ENCODE results near the gene LAIR2.

Gene LAIR2

DNA sequence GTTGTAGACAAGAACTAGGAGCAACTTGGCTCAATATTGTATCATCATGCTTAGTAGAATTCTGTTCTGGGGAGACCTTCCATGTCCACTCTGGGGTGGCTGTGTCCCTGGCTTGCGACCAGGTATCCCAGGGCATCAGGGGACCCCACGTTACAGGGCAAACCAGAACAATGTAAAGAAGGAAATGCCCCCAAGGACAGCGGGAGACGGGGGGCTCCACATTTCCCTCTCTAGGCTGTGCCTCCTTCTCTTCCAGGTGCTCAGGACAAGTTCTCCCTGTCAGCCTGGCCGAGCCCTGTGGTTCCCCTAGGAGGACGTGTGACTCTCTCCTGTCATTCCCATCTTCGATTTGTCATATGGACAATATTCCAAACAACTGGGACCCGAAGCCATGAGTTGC is 30.8 kb downstream of the LAIR2 start:
- Histone ChIP-seq H3K79me1 (ENCODE audit: low read depth, low read length) (no peaks in the 10 kb centered on the region), H2AFZ (ENCODE audit: low read length) (no peak overlapping the region), H3K27ac (replicated peaks; ENCODE audit: low read length) (no peak overlapping the region), H3K9me3 (replicated peaks in 1 of 2; ENCODE audit: control insufficient read depth in 2 of 2, insufficient read depth in 1 of 2, low read depth in 1 of 2, low read length in 2 of 2) (peaks cover 0 to 37% of the 10 kb centered on the region in 2 donors), H2BK12ac (ENCODE audit: low read length) (no peak overlapping the region), H3K36me3 (replicated peaks in 1 of 2; ENCODE audit: control insufficient read depth in 2 of 2, insufficient read depth in 2 of 2, low read length in 2 of 2) (no peaks in the 10 kb centered on the region), H2BK15ac (ENCODE audit: low read length) (no peak overlapping the region), H3K18ac (ENCODE audit: low read length) (no peak overlapping the region), H4K91ac (ENCODE audit: low read depth, low read length, poor library complexity) (no peak overlapping the region), H2AK5ac (ENCODE audit: low read depth, low read length) (no peak overlapping the region), H3K4ac (ENCODE audit: low read length) (no peak overlapping the region), H2BK5ac (ENCODE audit: low read length) (no peak overlapping the region), H3K14ac (ENCODE audit: low read length) (no peak overlapping the region), H3K4me3 (ENCODE audit: low read length in 2 of 2) (no peak overlapping the region), H3K4me1 (ENCODE audit: control insufficient read depth in 2 of 2, insufficient read depth in 1 of 2, low read depth in 1 of 2, low read length in 2 of 2) (no peaks in the 10 kb centered on the region), H4K8ac (ENCODE audit: low read depth, low read length) (no peak overlapping the region), H3K9ac (ENCODE audit: low read depth, low read length, poor library complexity) (peak overlapping the region; percentile 13), H3K27me3 (ENCODE audit: control insufficient read depth in 3 of 3, insufficient read depth in 3 of 3, low read depth in 1 of 3, low read length in 3 of 3) (peaks cover 0 to 51% (median 0%) of the 10 kb centered on the region in 3 experiments), H3K23ac (ENCODE audit: low read depth, low read length, poor library complexity) (no peak overlapping the region), H3K4me2 (ENCODE audit: insufficient read depth, low read length, poor library complexity, severe bottlenecking) (no peak overlapping the region), H2BK120ac (ENCODE audit: low read depth, low read length) (no peak overlapping the region)
- DNase-seq (ENCODE audit: low spot score) = no peak
- WGBS, 2 donors (ENCODE audit: extremely low coverage in 2 of 2, insufficient read length in 2 of 2, insufficient replicate concordance in 1 of 2) = no CpG with 5 or more reads among the region's 8 CpGs

- H3K14ac ChIP-seq (ENCODE audit: low read length) = no peak overlapping the region
- H4K8ac ChIP-seq (ENCODE audit: low read depth, low read length) = no peak overlapping the region
- H3K27me3 ChIP-seq (ENCODE audit: control insufficient read depth in 3 of 3, insufficient read depth in 3 of 3, low read depth in 1 of 3, low read length in 3 of 3) = peaks cover 0 to 47% (median 0%) of the 10 kb centered on the region in 3 experiments
- no peaks in the 10 kb centered on the region for H3K36me3 ChIP-seq (replicated peaks in 1 of 2; ENCODE audit: control insufficient read depth in 2 of 2, insufficient read depth in 2 of 2, low read length in 2 of 2)
- H3K9ac ChIP-seq (ENCODE audit: low read depth, low read length, poor library complexity) = no peak overlapping the region
- H2BK120ac ChIP-seq (ENCODE audit: low read depth, low read length) = no peak overlapping the region
- H2BK5ac ChIP-seq (ENCODE audit: low read length) = no peak overlapping the region
- H2BK15ac ChIP-seq (ENCODE audit: low read length) = no peak overlapping the region
- DNase-seq (ENCODE audit: low spot score) = no peak
- H3K4me1 ChIP-seq (ENCODE audit: control insufficient read depth in 2 of 2, insufficient read depth in 1 of 2, low read depth in 1 of 2, low read length in 2 of 2) = no peaks in the 10 kb centered on the region
- H2AK5ac ChIP-seq (ENCODE audit: low read depth, low read length) = no peak overlapping the region
- H3K4me3 ChIP-seq (ENCODE audit: low read length in 2 of 2) = no peak overlapping the region
- H4K91ac ChIP-seq (ENCODE audit: low read depth, low read length, poor library complexity) = no peak overlapping the region
- no CpG with 5 or more reads among the region's 8 CpGs for WGBS, 2 donors (ENCODE audit: extremely low coverage in 2 of 2, insufficient read length in 2 of 2, insufficient replicate concordance in 1 of 2)
- no peak overlapping the region for H3K23ac ChIP-seq (ENCODE audit: low read depth, low read length, poor library complexity)
- H2AFZ ChIP-seq (ENCODE audit: low read length) = no peak overlapping the region
- no peak overlapping the region for H3K18ac ChIP-seq (ENCODE audit: low read length)
- H2BK12ac ChIP-seq (ENCODE audit: low read length) = no peak overlapping the region
- H3K4me2 ChIP-seq (ENCODE audit: insufficient read depth, low read length, poor library complexity, severe bottlenecking) = no peak overlapping the region
- H3K27ac ChIP-seq (replicated peaks; ENCODE audit: low read length) = no peak overlapping the region
- H3K79me1 ChIP-seq (ENCODE audit: low read depth, low read length) = no peaks in the 10 kb centered on the region
- no peak overlapping the region for H3K4ac ChIP-seq (ENCODE audit: low read length)
- peaks cover 0 to 34% of the 10 kb centered on the region in 2 donors for H3K9me3 ChIP-seq (replicated peaks in 1 of 2; ENCODE audit: control insufficient read depth in 2 of 2, insufficient read depth in 1 of 2, low read depth in 1 of 2, low read length in 2 of 2)
These were observed 31.5 kb downstream of the LAIR2 start for GRCh38 chr19:54534156-54534555.

- H3K14ac ChIP-seq (ENCODE audit: low read length) = no peak overlapping the region
- H3K4me2 ChIP-seq (ENCODE audit: insufficient read depth, low read length, poor library complexity, severe bottlenecking) = no peak overlapping the region
- no peak overlapping the region for H2AFZ ChIP-seq (ENCODE audit: low read length)
- no peak overlapping the region for H3K4me3 ChIP-seq (ENCODE audit: low read length in 2 of 2)
- H4K91ac ChIP-seq (ENCODE audit: low read depth, low read length, poor library complexity) = no peak overlapping the region
- H2AK5ac ChIP-seq (ENCODE audit: low read depth, low read length) = no peak overlapping the region
- H3K27ac ChIP-seq (replicated peaks; ENCODE audit: low read length) = no peak overlapping the region
- H3K23ac ChIP-seq (ENCODE audit: low read depth, low read length, poor library complexity) = no peak overlapping the region
- no peak overlapping the region for H2BK15ac ChIP-seq (ENCODE audit: low read length)
- no peak overlapping the region for H3K4ac ChIP-seq (ENCODE audit: low read length)
- no peak overlapping the region for H2BK120ac ChIP-seq (ENCODE audit: low read depth, low read length)
- WGBS, 2 donors (ENCODE audit: extremely low coverage in 2 of 2, insufficient read length in 2 of 2, insufficient replicate concordance in 1 of 2) = no CpG with 5 or more reads among the region's 9 CpGs
- no peak overlapping the region for H2BK12ac ChIP-seq (ENCODE audit: low read length)
- no peak overlapping the region for H2BK5ac ChIP-seq (ENCODE audit: low read length)
- no peaks in the 10 kb centered on the region for H3K79me1 ChIP-seq (ENCODE audit: low read depth, low read length)
- no peak overlapping the region for H3K9ac ChIP-seq (ENCODE audit: low read depth, low read length, poor library complexity)
- H3K9me3 ChIP-seq (replicated peaks in 1 of 2; ENCODE audit: control insufficient read depth in 2 of 2, insufficient read depth in 1 of 2, low read depth in 1 of 2, low read length in 2 of 2) = peaks cover 0 to 37% of the 10 kb centered on the region in 2 donors
- H3K36me3 ChIP-seq (replicated peaks in 1 of 2; ENCODE audit: control insufficient read depth in 2 of 2, insufficient read depth in 2 of 2, low read length in 2 of 2) = no peaks in the 10 kb centered on the region
- H3K27me3 ChIP-seq (ENCODE audit: control insufficient read depth in 3 of 3, insufficient read depth in 3 of 3, low read depth in 1 of 3, low read length in 3 of 3) = peaks cover 0 to 46% (median 0%) of the 10 kb centered on the region in 3 experiments
- H4K8ac ChIP-seq (ENCODE audit: low read depth, low read length) = no peak overlapping the region
- DNase-seq (ENCODE audit: low spot score) = no peak
- H3K4me1 ChIP-seq (ENCODE audit: control insufficient read depth in 2 of 2, insufficient read depth in 1 of 2, low read depth in 1 of 2, low read length in 2 of 2) = no peaks in the 10 kb centered on the region
- H3K18ac ChIP-seq (ENCODE audit: low read length) = no peak overlapping the region
These were observed 33.0 kb downstream of the LAIR2 start for GRCh38 chr19:54535601-54536000.

DNA sequence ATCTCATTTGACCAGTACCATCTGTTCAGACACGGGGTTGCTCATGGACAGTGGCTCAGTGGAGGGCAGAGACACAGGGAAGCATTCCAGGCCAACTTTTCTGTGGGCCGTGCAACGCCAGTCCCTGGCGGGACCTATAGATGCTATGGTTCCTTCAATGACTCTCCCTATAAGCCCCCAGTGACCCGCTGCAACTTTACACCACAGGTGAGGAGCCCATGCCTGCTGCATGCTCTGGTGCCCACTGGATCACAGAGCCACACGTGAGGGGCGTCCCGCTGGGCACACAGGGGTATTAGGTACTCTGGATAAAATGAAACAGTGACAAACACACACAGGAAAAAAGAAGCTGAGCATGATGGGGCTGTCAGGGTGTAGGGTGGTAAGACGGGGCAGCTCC is 34.3 kb downstream of the LAIR2 start:
- DNase-seq (ENCODE audit: low spot score) = no peak
- WGBS, 2 donors (ENCODE audit: extremely low coverage in 2 of 2, insufficient read length in 2 of 2, insufficient replicate concordance in 1 of 2) = no CpG with 5 or more reads among the region's 9 CpGs
- Histone ChIP-seq H4K91ac (ENCODE audit: low read depth, low read length, poor library complexity) (no peak overlapping the region), H4K8ac (ENCODE audit: low read depth, low read length) (no peak overlapping the region), H3K27me3 (ENCODE audit: control insufficient read depth in 3 of 3, insufficient read depth in 3 of 3, low read depth in 1 of 3, low read length in 3 of 3) (peaks cover 0 to 33% (median 0%) of the 10 kb centered on the region in 3 experiments), H3K23ac (ENCODE audit: low read depth, low read length, poor library complexity) (no peak overlapping the region), H3K9ac (ENCODE audit: low read depth, low read length, poor library complexity) (no peak overlapping the region), H3K4me1 (ENCODE audit: control insufficient read depth in 2 of 2, insufficient read depth in 1 of 2, low read depth in 1 of 2, low read length in 2 of 2) (no peaks in the 10 kb centered on the region), H3K79me1 (ENCODE audit: low read depth, low read length) (no peaks in the 10 kb centered on the region), H2AFZ (ENCODE audit: low read length) (no peak overlapping the region), H2BK12ac (ENCODE audit: low read length) (no peak overlapping the region), H3K9me3 (replicated peaks in 1 of 2; ENCODE audit: control insufficient read depth in 2 of 2, insufficient read depth in 1 of 2, low read depth in 1 of 2, low read length in 2 of 2) (peaks cover 0 to 45% of the 10 kb centered on the region in 2 donors), H2BK15ac (ENCODE audit: low read length) (no peak overlapping the region), H2BK120ac (ENCODE audit: low read depth, low read length) (no peak overlapping the region), H2BK5ac (ENCODE audit: low read length) (no peak overlapping the region), H3K4me3 (ENCODE audit: low read length in 2 of 2) (no peak overlapping the region), H3K36me3 (replicated peaks in 1 of 2; ENCODE audit: control insufficient read depth in 2 of 2, insufficient read depth in 2 of 2, low read length in 2 of 2) (no peaks in the 10 kb centered on the region), H2AK5ac (ENCODE audit: low read depth, low read length) (no peak overlapping the region), H3K4ac (ENCODE audit: low read length) (no peak overlapping the region), H3K14ac (ENCODE audit: low read length) (no peak overlapping the region), H3K4me2 (ENCODE audit: insufficient read depth, low read length, poor library complexity, severe bottlenecking) (no peak overlapping the region), H3K27ac (replicated peaks; ENCODE audit: low read length) (no peak overlapping the region), H3K18ac (ENCODE audit: low read length) (no peak overlapping the region)
